Activated naive CD8-positive, alpha-beta T cell treated with anti-CD3 and anti-CD28 coated beads for 36 hours (primary cell): ENCODE results near the gene PSMC3. TPM values are rescaled to one million over a fixed set of nuclear protein-coding genes. Genes with fewer than 3 reads are reported as not detected.

Source experiments
- DNase-seq: peaks from one replicate; pipeline ENCODE4 v3.0.0; 2021
- H3K27ac Mint-ChIP-seq: one replicate; pipeline ENCODE4 v1.8.0; 2022; ENCODE audit warnings: mild to moderate bottlenecking, moderate library complexity, mixed read lengths
- H3K27me3 Mint-ChIP-seq: one replicate; pipeline ENCODE4 v1.8.0; 2022; ENCODE audit warnings: mild to moderate bottlenecking, mixed read lengths
- H3K36me3 Mint-ChIP-seq: one replicate; pipeline ENCODE4 v1.8.0; 2021; ENCODE audit warnings: mild to moderate bottlenecking, mixed read lengths
- H3K4me1 Mint-ChIP-seq: one replicate; pipeline ENCODE4 v1.8.0; 2021; ENCODE audit warnings: mixed read lengths
- H3K4me3 Mint-ChIP-seq: one replicate; pipeline ENCODE4 v1.8.0; 2022; ENCODE audit warnings: mild to moderate bottlenecking, moderate library complexity, mixed read lengths
- H3K9me3 Mint-ChIP-seq: one replicate; pipeline ENCODE4 v1.8.0; 2022; ENCODE audit warnings: mixed read lengths
- total RNA-seq, 2 experiments: library from RNA; stranded (reverse); gene quantifications; one replicate each; pipeline ENCODE4 v1.2.3, GENCODE V29; 2021

The PSMC3 gene
- total RNA-seq, 2 experiments from 2014 or later: 168 to 176 TPM

- Mint-ChIP-seq H3K9me3 (no peaks in the 10 kb centered on the region), H3K36me3 (no peaks in the 10 kb centered on the region), H3K4me3 (no peak overlapping the region), H3K27me3 (no peaks in the 10 kb centered on the region), H3K4me1 (peaks cover 2% of the 10 kb centered on the region), H3K27ac (no peak overlapping the region)
- DNase-seq: no peak
Observed at GRCh38 chr11:47449541-47449940, 23.3 kb upstream of the PSMC3 start.

- no peaks in the 10 kb centered on the region for H3K27me3 Mint-ChIP-seq
- H3K9me3 Mint-ChIP-seq: no peaks in the 10 kb centered on the region
- no peaks in the 10 kb centered on the region for H3K36me3 Mint-ChIP-seq
- no peak within 1 kb of the TSS for H3K27ac Mint-ChIP-seq
- H3K4me3 Mint-ChIP-seq: no peak within 1 kb of the TSS
- DNase-seq: no peak
- H3K4me1 Mint-ChIP-seq: no peaks in the 10 kb centered on the region
Observed at GRCh38 chr11:47448566-47449427, 22.6 kb upstream of the PSMC3 start, which contains the start of gene RAPSN. Gene RAPSN (minus strand): TSS chr11:47449136. CDS start chr11:47448964, 172 bp downstream.

- no peaks in the 10 kb centered on the region for H3K4me1 Mint-ChIP-seq
- no peak overlapping the region for H3K27ac Mint-ChIP-seq
- H3K27me3 Mint-ChIP-seq: no peaks in the 10 kb centered on the region
- H3K9me3 Mint-ChIP-seq: no peaks in the 10 kb centered on the region
- H3K36me3 Mint-ChIP-seq: no peaks in the 10 kb centered on the region
- DNase-seq: no peak
- no peak overlapping the region for H3K4me3 Mint-ChIP-seq
Observed at GRCh38 chr11:47447906-47448305, 21.7 kb upstream of the PSMC3 start.

- Mint-ChIP-seq H3K4me1 (no peaks in the 10 kb centered on the region), H3K36me3 (no peaks in the 10 kb centered on the region), H3K9me3 (no peaks in the 10 kb centered on the region), H3K27ac (no peak overlapping the region), H3K27me3 (no peaks in the 10 kb centered on the region), H3K4me3 (no peak overlapping the region)
- DNase-seq: no peak
Observed at GRCh38 chr11:47446833-47447232, 20.6 kb upstream of the PSMC3 start.

- no peaks in the 10 kb centered on the region for H3K9me3 Mint-ChIP-seq
- H3K27ac Mint-ChIP-seq: no peak overlapping the region
- H3K36me3 Mint-ChIP-seq: no peaks in the 10 kb centered on the region
- no peak overlapping the region for H3K4me3 Mint-ChIP-seq
- no peak for DNase-seq
- no peaks in the 10 kb centered on the region for H3K4me1 Mint-ChIP-seq
- no peaks in the 10 kb centered on the region for H3K27me3 Mint-ChIP-seq
Observed at GRCh38 chr11:47445840-47446239, 19.6 kb upstream of the PSMC3 start.

- Mint-ChIP-seq H3K27me3 (no peaks in the 10 kb centered on the region), H3K4me1 (no peaks in the 10 kb centered on the region), H3K9me3 (no peaks in the 10 kb centered on the region), H3K36me3 (no peaks in the 10 kb centered on the region), H3K27ac (no peak overlapping the region), H3K4me3 (no peak overlapping the region)
- no peak for DNase-seq
Observed at GRCh38 chr11:47443817-47444216, 17.6 kb upstream of the PSMC3 start.

- Mint-ChIP-seq H3K4me1 (no peaks in the 10 kb centered on the region), H3K27ac (no peak overlapping the region), H3K36me3 (no peaks in the 10 kb centered on the region), H3K27me3 (no peaks in the 10 kb centered on the region), H3K4me3 (no peak overlapping the region), H3K9me3 (no peaks in the 10 kb centered on the region)
- DNase-seq: no peak
Observed at GRCh38 chr11:47443028-47443700, 16.9 kb upstream of the PSMC3 start.

GRCh38 chr11:47442514-47442913 is 16.3 kb upstream of the PSMC3 start:
- Mint-ChIP-seq H3K36me3 (no peaks in the 10 kb centered on the region), H3K9me3 (no peaks in the 10 kb centered on the region), H3K27me3 (no peaks in the 10 kb centered on the region), H3K4me1 (no peaks in the 10 kb centered on the region), H3K4me3 (no peak overlapping the region), H3K27ac (no peak overlapping the region)
- no peak for DNase-seq

- H3K4me3 Mint-ChIP-seq: no peak overlapping the region
- H3K27ac Mint-ChIP-seq: no peak overlapping the region
- DNase-seq: no peak
- no peaks in the 10 kb centered on the region for H3K9me3 Mint-ChIP-seq
- no peaks in the 10 kb centered on the region for H3K36me3 Mint-ChIP-seq
- H3K27me3 Mint-ChIP-seq: no peaks in the 10 kb centered on the region
- H3K4me1 Mint-ChIP-seq: no peaks in the 10 kb centered on the region
Observed at GRCh38 chr11:47441421-47441820, 15.2 kb upstream of the PSMC3 start.

GRCh38 chr11:47440054-47440476 is 13.8 kb upstream of the PSMC3 start:
- DNase-seq: no peak
- no peak overlapping the region for H3K4me3 Mint-ChIP-seq

GRCh38 chr11:47438721-47439120 is 12.5 kb upstream of the PSMC3 start:
- no peak for DNase-seq
- Mint-ChIP-seq H3K4me1 (no peaks in the 10 kb centered on the region), H3K36me3 (no peaks in the 10 kb centered on the region), H3K27ac (no peak overlapping the region), H3K4me3 (no peak overlapping the region), H3K9me3 (no peaks in the 10 kb centered on the region), H3K27me3 (no peaks in the 10 kb centered on the region)

More at GRCh38 chr11:47440054-47440476, 13.8 kb upstream of the PSMC3 start:
- Mint-ChIP-seq H3K27ac (no peak overlapping the region), H3K4me1 (no peaks in the 10 kb centered on the region), H3K36me3 (no peaks in the 10 kb centered on the region), H3K9me3 (no peaks in the 10 kb centered on the region), H3K27me3 (no peaks in the 10 kb centered on the region)

- H3K4me1 Mint-ChIP-seq: no peaks in the 10 kb centered on the region
- no peak overlapping the region for H3K27ac Mint-ChIP-seq
- H3K9me3 Mint-ChIP-seq: no peaks in the 10 kb centered on the region
- no peak overlapping the region for H3K4me3 Mint-ChIP-seq
- no peaks in the 10 kb centered on the region for H3K27me3 Mint-ChIP-seq
- DNase-seq: no peak
- no peaks in the 10 kb centered on the region for H3K36me3 Mint-ChIP-seq
Observed at GRCh38 chr11:47437746-47438418, 11.6 kb upstream of the PSMC3 start.

- Mint-ChIP-seq H3K4me1 (no peaks in the 10 kb centered on the region), H3K27ac (no peak overlapping the region), H3K4me3 (no peak overlapping the region), H3K9me3 (no peaks in the 10 kb centered on the region), H3K36me3 (no peaks in the 10 kb centered on the region), H3K27me3 (no peaks in the 10 kb centered on the region)
- DNase-seq: no peak
Observed at GRCh38 chr11:47437218-47437745, 11.0 kb upstream of the PSMC3 start.

GRCh38 chr11:47436726-47437125 is 10.5 kb upstream of the PSMC3 start:
- Mint-ChIP-seq H3K27ac (no peak overlapping the region), H3K36me3 (no peaks in the 10 kb centered on the region), H3K9me3 (no peaks in the 10 kb centered on the region), H3K4me1 (no peaks in the 10 kb centered on the region), H3K4me3 (no peak overlapping the region), H3K27me3 (no peaks in the 10 kb centered on the region)
- DNase-seq: no peak

- Mint-ChIP-seq H3K9me3 (no peaks in the 10 kb centered on the region), H3K4me3 (no peak overlapping the region), H3K36me3 (no peaks in the 10 kb centered on the region), H3K4me1 (peaks cover under 1% of the 10 kb centered on the region), H3K27me3 (no peaks in the 10 kb centered on the region), H3K27ac (no peak overlapping the region)
- DNase-seq: no peak
Observed at GRCh38 chr11:47435687-47436086, 9.4 kb upstream of the PSMC3 start.
